Measurements from ENCODE around the gene RAPGEFL1.
"Not testable (repeated sequence)": the region's sequence is repeated elsewhere in the genome, so short reads cannot be mapped to it uniquely, and the experiment has no call there.

RAPGEFL1 gene, protein sequence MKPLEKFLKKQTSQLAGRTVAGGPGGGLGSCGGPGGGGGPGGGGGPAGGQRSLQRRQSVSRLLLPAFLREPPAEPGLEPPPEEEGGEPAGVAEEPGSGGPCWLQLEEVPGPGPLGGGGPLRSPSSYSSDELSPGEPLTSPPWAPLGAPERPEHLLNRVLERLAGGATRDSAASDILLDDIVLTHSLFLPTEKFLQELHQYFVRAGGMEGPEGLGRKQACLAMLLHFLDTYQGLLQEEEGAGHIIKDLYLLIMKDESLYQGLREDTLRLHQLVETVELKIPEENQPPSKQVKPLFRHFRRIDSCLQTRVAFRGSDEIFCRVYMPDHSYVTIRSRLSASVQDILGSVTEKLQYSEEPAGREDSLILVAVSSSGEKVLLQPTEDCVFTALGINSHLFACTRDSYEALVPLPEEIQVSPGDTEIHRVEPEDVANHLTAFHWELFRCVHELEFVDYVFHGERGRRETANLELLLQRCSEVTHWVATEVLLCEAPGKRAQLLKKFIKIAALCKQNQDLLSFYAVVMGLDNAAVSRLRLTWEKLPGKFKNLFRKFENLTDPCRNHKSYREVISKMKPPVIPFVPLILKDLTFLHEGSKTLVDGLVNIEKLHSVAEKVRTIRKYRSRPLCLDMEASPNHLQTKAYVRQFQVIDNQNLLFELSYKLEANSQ

DNA sequence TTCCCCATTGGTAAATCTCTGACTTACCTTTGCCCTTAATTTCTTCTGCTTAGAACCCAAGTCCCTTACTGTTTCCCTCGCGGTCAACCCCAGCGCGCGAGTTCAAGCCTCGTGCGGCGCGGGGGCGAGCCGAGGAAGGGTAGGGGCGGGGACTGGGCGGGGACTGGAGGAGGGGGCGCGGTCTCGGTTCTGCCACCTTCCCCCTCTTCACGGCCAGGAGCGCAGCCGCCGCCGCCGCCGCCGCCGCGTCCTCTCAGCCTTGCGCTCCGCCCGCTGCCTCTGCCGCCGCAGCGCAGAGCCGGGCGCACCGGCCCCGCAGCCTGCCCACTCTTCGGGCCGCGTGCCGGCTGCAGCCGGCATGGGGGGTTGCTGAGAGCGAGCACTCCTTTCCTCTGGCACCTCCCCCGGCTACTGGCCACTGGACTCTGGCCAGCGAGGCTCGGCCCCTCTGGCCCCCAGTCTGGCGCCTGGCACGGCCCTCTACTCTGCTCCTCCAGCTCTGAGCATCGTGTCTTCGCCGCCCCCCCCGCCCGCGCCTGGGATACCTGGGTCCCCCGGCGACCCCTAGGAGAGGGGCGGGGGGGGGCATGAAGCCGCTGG lies at the start of gene RAPGEFL1:
RAPGEFL1 (plus strand) TSS at position 196 of the 600 bp plus-strand sequence; CDS start at position 588, 392 bp downstream.
- DNase-seq (ENCODE audit: low read depth in 2 of 2, low spot score in 1 of 2) = peak; percentile 60 to 66

DNA sequence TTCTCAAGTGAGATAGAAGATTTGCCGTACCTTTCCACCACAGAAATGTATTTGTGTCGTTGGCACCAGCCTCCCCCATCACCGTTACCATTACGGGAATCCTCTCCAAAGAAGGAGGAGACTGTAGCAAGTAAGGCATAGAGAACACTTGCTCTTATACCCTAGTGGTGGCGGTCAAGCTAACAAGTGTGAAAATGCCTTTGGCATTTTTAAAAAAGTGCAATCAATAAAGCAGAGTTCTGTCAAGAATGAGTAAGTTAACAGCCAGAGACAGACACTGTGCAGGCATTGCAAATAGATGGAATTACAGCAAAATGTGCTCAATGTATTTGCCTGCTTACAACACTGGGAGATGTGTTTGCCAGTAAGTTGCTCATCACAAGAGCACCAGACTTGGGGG lies 47.8 kb upstream of the RAPGEFL1 start:
- DNase-seq (ENCODE audit: low read depth in 2 of 2, low spot score in 1 of 2) = no peak

DNA sequence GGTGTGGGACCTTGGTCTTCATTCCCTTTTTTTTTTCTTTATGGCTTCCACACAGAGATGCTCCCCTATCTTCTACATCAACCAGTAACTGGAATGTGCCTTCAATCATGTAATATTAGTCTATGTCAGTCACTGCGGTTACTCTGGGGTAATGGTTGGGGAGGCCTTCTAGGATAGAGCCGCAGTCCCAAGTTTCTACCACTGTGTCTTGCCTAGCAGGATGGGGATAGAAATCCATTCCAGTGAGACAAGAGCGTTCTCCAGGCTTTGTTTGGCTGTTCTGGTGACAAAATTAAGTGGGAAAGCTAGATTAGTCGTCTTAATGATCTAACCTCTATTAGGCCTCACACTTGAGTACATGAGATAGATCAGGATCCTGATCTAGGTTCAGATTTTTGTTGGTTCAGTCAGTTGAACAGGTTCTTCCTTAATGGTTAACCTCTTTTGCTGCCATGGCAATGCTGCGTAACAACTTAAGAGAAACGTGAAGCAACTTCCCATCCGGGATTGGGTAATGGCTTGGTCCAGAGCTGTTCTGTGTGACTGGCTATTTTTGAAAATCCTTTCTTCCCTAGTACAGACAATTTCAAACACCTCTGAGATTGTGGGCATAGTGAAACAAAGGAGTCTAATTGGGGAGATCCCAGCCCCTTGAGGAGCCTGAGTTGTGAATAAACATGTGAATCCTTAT lies 46.8 kb upstream of the RAPGEFL1 start:
- DNase-seq (ENCODE audit: low read depth in 2 of 2, low spot score in 1 of 2) = no peak

DNA sequence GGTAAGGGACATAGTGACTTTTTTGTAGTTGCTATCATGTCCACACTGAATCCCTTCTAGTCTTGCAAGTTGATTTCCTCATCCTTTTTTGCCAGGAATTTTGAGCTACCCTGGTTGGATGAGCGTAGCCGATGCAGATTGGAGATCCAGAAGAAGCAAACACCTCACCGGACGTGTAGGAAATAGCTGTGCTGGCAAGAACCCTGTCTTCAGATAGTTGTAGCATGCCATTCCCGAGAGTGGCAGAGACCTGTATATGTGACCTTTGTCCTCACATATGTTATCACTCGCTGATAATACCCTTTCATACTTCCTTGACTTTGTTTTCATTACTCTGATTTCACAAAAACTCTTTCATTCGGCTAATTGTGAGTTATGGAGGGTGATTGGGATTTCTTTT lies 43.1 kb upstream of the RAPGEFL1 start:
- DNase-seq (ENCODE audit: low read depth in 2 of 2, low spot score in 1 of 2) = no peak

DNA sequence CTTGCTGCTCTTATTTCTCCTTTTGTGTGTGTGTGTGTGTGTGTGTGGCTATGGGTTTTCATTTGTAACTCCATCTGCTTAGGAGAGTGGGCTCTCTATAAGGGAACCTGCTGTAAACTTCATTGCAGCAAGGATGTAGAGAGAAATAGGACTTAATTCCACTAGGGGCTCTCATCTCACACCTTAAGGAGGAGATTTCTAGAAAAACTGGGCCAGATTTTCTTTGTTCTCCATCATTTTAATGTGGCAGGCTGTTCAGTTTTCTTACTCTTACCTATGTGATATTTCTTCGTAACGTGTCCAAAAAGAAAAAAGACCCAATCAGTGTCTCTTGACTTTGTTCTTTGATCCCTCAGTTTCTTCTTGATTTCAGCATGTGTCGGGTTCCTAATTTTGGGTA lies 41.5 kb upstream of the RAPGEFL1 start:
- DNase-seq (ENCODE audit: low read depth in 2 of 2, low spot score in 1 of 2) = no peak

DNA sequence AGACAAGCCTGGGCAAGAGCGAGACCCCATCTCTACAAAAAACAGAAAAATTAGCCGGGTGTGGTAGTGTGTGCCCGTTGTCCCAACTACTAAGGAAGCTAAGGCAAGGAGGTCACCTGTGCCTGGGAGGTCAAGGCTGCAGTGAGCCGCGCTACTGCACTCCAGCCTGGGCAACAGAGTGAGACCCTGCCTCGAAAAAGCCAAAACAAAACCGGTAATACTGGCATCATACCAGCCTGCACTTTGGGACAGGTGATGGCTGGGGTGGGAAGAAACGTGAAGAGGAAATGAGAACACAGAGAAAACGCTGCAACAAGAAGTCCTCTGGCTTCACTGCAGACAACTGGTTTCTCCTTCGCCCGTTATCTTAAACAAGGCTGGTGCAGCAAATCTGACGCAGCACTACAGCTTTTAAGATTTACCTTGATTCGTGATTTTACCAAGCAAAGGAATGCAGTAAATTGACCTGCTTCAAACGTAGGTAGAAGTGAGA lies 37.7 kb upstream of the RAPGEFL1 start:
- no peak for DNase-seq (ENCODE audit: low read depth in 2 of 2, low spot score in 1 of 2)

DNA sequence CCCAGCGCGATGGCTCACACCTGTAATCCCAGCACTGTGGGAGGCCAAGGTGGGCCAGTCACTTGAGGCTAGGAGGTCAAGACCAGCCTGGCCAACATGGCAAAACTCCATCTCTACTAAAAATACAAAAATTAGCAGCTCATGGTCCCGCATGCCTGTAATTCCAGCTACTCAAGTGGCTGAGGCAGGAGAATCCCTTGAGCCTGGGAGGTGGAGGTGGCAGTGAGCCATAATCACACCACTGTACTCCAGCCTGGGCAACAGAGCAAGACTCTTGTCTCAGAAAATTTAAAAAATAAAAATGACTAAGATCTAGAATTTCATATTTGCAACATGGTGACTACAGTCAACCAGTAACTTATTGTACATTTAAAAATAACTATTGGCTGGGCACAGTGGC lies 34.1 kb upstream of the RAPGEFL1 start:
- not testable (repeated sequence) for DNase-seq (ENCODE audit: low read depth in 2 of 2, low spot score in 1 of 2)

DNA sequence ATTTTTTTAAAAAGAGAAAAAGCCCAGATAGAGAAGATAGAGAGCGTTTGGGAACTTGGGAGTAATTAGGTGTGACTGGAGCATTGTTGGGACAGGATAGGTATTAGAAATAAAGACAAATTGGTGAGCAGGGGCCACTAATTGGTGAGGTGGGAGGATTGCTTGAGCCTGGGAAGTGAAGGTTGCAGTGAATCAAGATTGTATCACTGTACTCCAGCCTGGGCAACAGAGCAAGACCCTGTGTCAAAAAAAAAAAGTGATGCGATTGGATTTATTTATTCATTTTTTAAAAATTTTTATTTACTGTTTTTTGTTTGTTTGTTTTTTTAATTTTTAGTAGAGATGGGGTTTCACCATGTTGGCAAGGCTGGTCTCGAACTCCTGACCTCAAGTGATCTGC lies 31.8 kb upstream of the RAPGEFL1 start:
- DNase-seq (ENCODE audit: low read depth in 2 of 2, low spot score in 1 of 2) = no peak

DNA sequence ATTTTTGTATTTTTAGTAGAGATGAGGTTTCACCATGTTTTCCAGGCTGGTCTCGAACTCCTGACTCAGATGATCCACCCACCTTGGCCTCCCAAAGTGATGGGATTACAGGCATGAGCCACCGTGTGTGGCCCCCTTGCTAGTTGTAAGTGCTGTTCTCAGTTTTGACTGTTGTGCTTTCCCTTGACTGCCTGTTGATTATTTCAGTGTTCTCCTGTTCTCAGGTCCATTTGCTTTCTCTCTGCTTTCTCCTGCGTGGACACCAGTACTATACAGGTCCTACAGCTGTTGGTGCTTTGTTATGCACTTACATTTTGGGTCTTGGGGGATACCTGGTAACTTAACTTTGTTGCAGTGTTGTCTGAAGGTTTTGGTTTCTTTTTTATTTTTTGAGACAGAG lies 28.7 kb upstream of the RAPGEFL1 start:
- no peak for DNase-seq (ENCODE audit: low read depth in 2 of 2, low spot score in 1 of 2)

DNA sequence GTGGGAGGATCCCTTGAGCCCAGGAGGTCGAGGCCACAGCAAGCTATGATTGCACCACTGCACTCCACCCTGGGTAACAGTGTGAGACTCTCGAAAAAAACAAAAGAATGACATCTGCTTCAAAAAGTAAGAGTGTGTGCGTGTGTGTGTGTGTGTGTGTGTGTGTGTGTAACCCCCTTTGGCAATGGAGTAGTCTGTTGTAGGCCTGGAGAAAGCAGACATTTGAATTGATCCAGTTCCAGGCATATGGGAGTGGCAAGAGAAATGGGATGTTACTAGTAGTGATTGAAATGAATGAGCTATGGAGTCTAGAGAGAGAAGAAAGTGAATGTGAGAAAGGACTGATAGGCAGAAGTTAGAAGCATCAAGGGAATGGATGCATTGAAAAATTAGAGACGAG lies 27.0 kb upstream of the RAPGEFL1 start:
- DNase-seq (ENCODE audit: low read depth in 2 of 2, low spot score in 1 of 2) = no peak

DNA sequence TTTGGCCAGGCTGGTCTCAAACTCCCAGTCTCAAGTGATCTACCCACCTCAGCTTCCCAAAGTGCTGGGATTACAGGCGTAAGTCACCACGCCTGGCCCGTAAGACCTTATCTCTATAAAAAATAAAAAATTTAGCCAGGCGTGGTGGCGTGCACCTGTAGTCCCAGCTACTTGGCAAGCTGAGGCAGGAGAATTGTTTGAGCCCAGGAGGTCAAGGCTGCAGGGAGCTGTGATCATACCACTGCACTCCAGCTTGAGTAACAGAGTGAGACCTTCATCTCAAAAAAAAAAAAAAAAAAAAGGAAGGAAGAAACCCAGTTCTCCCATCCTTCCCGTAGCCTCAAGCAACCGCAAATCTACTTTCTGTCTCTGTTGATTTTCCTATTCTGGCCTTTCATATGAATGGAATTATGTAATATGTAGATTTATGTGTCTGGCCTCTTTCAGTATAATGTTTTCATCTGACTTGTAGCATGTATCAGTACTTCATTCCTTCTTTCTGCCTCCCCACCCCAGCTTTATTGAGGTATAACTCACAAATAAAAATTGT lies 25.8 kb upstream of the RAPGEFL1 start:
- no peak for DNase-seq (ENCODE audit: low read depth in 2 of 2, low spot score in 1 of 2)

DNA sequence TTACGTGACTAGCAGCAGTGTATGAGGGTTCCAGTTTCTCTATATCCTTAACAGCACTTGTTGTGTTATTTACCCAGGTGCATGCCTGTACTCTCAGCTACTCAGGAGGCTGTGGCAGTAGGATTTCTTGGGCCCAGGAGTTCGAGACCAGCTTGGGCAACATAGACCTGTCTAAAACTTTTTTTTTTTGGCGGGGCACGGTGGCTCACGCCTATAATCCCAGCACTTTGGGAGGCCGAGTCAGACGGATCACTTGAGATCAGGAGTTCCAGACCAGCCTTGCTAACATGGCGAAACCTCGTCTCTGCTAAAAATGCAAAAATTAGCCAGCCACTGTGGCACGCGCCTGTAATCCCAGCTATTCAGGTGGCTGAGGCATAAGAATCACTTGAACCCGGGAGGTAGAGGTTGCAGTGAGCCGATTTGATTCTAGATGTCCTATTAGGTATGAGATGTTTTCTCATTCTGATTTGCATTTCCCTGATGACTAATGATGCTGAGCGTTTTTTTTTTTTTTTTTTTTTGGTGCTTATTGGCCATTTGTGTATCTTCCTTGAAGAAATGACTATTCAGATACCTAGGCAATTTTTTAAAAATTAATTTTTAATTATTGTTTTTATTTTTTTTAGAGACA lies 23.6 kb upstream of the RAPGEFL1 start:
- no peak for DNase-seq (ENCODE audit: low read depth in 2 of 2, low spot score in 1 of 2)

DNA sequence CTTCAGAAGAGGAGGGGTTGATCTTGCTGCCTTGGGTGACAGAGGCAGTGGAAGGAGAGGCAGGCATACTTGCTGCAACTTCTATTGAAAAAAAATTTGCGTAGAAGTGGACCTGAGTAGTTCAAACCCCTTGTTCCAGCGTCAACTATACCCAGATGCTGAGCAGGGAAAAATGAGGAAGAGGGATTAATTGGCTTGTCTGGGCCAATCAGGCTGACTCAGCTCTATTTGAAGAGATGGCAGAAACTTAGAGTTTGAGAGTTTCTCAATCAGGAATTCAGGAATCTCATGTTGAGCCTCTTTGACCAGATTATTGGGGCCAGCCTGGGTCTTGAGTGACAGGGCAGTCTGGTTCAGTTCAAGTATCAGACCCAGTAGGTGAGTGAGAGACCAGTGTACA lies 19.3 kb upstream of the RAPGEFL1 start:
- DNase-seq (ENCODE audit: low read depth in 2 of 2, low spot score in 1 of 2) = no peak

DNA sequence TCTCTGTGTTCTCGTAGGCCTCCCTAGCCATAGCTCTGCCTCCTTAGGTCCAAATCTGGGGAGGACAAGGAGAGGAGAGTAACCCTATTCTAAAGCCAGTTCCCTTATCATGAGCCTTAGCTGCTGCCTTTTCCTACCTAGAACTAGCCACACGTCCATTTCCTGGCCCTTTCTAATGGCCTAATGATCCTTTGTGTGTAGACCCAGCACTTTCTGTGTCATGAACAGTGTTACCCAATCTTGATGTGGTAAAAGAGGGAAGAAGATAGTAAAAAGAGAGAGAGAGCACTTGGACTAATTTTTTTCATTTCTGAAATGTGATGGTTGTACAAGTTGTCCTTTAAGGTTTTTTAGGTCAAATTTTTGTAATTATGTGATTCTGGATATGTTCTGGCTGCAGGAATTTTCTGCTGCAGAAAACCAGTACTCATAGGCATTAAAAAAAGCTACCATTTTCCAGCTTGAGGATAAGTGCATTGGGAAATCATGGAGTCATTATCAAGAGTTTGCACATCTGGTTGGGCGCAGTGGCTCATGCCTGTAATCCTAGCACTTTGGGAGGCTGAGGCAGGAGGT lies 18.7 kb upstream of the RAPGEFL1 start:
- DNase-seq (ENCODE audit: low read depth in 2 of 2, low spot score in 1 of 2) = no peak

DNA sequence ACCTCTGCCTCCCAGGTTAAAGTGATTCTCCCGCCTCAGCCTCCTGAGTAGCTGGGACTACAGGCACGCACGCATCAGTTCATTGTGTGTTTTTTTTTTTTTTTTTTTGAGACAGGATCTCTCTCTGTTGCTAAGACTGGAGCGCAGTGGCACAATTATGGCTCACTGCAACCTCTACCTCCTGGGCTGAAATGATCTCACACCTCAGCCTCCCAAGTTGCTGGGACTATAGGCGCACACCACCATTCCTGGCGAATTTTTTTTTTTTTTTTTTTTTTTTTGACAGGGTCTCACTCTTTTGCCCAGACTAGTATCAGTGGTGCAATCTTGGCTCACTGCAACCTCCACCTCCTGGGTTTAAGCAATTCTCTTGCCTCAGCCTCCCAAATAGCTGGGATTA lies 17.8 kb upstream of the RAPGEFL1 start:
- DNase-seq (ENCODE audit: low read depth in 2 of 2, low spot score in 1 of 2) = no peak

DNA sequence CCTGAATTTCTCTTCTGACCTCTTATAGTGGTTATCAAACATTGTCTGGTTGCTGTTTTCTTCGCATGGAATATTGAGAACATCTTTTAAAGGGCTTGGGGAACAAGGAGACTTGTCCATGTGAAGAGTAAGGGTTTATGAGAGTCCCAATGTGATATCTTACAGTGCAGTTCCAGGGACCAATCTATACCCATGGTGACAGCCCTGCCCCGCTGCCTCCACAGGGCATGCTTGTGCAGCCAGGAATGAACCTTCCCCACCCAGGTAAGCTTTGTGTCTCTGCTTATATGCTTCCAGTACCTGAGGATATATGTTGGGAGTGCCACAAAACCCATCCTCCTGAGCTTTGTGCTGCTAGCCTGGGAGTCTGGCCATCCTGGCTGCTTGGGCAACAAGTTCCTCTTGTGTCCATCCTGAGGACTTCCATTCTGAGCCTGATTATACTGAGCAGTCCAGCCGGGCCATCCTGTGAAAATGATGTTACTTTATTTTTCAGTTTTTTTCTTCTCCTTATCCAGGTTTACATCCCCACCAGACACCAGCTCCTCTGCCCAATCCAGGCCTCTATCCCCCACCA lies 9.5 kb upstream of the RAPGEFL1 start:
- DNase-seq (ENCODE audit: low read depth in 2 of 2, low spot score in 1 of 2) = no peak

DNA sequence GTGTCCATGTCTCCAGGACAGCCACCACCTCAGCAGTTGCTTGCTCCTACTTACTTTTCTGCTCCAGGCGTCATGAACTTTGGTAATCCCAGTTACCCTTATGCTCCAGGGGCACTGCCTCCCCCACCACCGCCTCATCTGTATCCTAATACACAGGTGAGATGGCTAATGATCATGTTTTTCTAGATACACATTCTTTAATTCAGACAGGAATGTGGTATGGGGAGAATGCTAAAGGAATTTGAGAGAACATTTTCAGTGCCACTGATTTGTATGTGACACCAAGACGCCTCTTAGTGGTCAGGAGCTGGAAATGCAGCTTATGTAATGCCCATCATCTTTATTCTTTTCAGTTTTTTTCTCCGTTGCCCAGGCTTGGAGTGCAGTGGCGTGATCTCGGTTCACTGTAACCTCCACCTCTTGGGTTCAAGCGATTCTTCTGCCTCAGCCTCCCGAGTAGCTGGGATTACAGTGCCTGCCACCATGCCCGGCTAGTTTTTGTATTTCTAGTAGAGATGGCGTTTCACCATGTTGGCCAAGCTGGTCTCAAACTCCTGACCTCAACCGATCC lies 8.9 kb upstream of the RAPGEFL1 start:
- no peak for DNase-seq (ENCODE audit: low read depth in 2 of 2, low spot score in 1 of 2)

DNA sequence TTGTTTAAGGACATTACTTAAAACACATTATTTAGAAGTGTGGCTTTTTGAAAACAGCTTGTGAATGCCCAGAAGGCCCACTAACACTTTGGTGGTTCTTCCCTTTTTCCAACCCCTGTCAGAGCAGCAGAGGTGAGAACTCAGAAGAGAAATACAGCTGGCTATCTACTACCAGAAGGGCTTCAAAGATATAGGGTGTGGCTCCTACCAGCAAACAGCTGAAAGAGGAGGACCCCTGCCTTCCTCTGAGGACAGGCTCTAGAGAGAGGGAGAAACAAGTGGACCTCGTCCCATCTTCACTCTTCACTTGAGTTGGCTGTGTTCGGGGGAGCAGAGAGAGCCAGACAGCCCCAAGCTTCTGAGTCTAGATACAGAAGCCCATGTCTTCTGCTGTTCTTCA lies 6.9 kb upstream of the RAPGEFL1 start:
- no peak for DNase-seq (ENCODE audit: low read depth in 2 of 2, low spot score in 1 of 2)

DNA sequence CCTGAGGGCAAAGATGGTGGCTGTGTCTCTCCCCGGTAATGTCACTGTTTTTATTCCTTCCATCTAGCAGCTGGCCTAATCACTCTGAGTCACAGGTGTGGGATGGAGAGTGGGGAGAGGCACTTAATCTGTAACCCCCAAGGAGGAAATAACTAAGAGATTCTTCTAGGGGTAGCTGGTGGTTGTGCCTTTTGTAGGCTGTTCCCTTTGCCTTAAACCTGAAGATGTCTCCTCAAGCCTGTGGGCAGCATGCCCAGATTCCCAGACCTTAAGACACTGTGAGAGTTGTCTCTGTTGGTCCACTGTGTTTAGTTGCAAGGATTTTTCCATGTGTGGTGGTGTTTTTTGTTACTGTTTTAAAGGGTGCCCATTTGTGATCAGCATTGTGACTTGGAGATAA lies 5.5 kb upstream of the RAPGEFL1 start:
- no peak for DNase-seq (ENCODE audit: low read depth in 2 of 2, low spot score in 1 of 2)
